IMR-90 (cell line): ENCODE results near the gene BCAS1. TPM values are rescaled to one million over a fixed set of nuclear protein-coding genes. Genes with fewer than 3 reads are reported as not detected.

ENCODE experiments used
- microRNA-seq, 2 experiments: library from miRNA; stranded (forward) in 1 of 2; unstranded in 1 of 2; fragments of 10-50 nt in 1 of 2; fragments of <30 nt in 1 of 2; gene quantifications in 1 of 2; microRNA quantifications in 1 of 2; one replicate each; pipeline versions ENCODE3 to v1.1.0; 2013 to 2020; ENCODE audit not compliant: insufficient read depth in 1 of 2, insufficient read length in 1 of 2, unreplicated experiment in 1 of 2
- polyA plus RNA-seq, 3 experiments: library from polyadenylated mRNA; depleted of rRNA; stranded (reverse); fragments of >200 nt; gene quantifications; 2 replicates each; pipeline ENCODE4 v1.2.3, GENCODE V29; 2012; ENCODE audit warnings: low replicate concordance in 1 of 3
- small RNA-seq, 5 experiments: library from RNA; depleted of rRNA; stranded (forward); fragments of <200 nt; gene quantifications; one replicate each; pipeline ENCODE3, GENCODE V24; 2012
- total RNA-seq: library from RNA; depleted of rRNA; stranded (reverse); fragments of >200 nt; gene quantifications from 2 replicates; pipeline ENCODE4 v1.2.3, GENCODE V29; 2012; rRNA removed

The BCAS1 gene
- total and polyA plus RNA-seq, 2 of the 4 experiments (the other 2 are of a cell fraction), result under 0.01 TPM; not detected in 1

Small RNA genes within 50 kb of the gene (microRNA-seq; reads per million reads assigned to microRNA genes)
- gene MIR4756, result 0 reads per million in 2 experiments

Small RNA genes within 50 kb of the gene (small RNA-seq; reads per million reads assigned to genes)
- 0 reads per million in 5 experiments for gene MIR4756

Other genes starting within 250 kb of the BCAS1 start
- not detected in 2 replicates for gene CYP24A1, start 103.4 kb upstream of the BCAS1 start, total RNA-seq
- gene CYP24A1, start 103.4 kb upstream of the BCAS1 start, polyA plus RNA-seq (2012; rRNA removed), result not detected in 2 replicates
- 14.9 and 83.9 TPM in 2 replicates for gene PFDN4, start 137.5 kb upstream of the BCAS1 start, total RNA-seq
- 62.7 and 93.2 TPM in 2 replicates for gene PFDN4, start 137.5 kb upstream of the BCAS1 start, polyA plus RNA-seq (2012; rRNA removed)